ENCODE measurements around the gene CCDC137.

GRCh38 chr17:81680150-81680549, 13.6 kb downstream of the CCDC137 start:
- TF ChIP-seq, protein P1, sequence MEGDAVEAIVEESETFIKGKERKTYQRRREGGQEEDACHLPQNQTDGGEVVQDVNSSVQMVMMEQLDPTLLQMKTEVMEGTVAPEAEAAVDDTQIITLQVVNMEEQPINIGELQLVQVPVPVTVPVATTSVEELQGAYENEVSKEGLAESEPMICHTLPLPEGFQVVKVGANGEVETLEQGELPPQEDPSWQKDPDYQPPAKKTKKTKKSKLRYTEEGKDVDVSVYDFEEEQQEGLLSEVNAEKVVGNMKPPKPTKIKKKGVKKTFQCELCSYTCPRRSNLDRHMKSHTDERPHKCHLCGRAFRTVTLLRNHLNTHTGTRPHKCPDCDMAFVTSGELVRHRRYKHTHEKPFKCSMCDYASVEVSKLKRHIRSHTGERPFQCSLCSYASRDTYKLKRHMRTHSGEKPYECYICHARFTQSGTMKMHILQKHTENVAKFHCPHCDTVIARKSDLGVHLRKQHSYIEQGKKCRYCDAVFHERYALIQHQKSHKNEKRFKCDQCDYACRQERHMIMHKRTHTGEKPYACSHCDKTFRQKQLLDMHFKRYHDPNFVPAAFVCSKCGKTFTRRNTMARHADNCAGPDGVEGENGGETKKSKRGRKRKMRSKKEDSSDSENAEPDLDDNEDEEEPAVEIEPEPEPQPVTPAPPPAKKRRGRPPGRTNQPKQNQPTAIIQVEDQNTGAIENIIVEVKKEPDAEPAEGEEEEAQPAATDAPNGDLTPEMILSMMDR (conservative IDR thresholded peaks at IDR 0.05 in 1 of 2, IDR thresholded peaks at IDR 0.05 in 1 of 2; ENCODE audit: low read depth in 1 of 2, low read length in 2 of 2), result no peak
- no peak for TF ChIP-seq EZH2 (IDR thresholded peaks at IDR 0.05; ENCODE audit: low read length, missing control alignments)
